GM12878 (cell line): ENCODE measurements around the gene PDE6A. TPM values are rescaled to one million over a fixed set of nuclear protein-coding genes. Genes with fewer than 3 reads are reported as not detected.

Source experiments
- ATF7 ChIP-seq: fragments of 450-650 bp; IDR thresholded peaks from 2 replicates; pipeline ENCODE4 v1.6.1; 2016; ENCODE audit warnings: low read depth, mild to moderate bottlenecking
- BCL11A ChIP-seq: IDR thresholded peaks from 2 replicates; pipeline ENCODE4 v1.6.1; 2011; ENCODE audit warnings: low read depth, low read length
- CBFB ChIP-seq: IDR thresholded peaks from 2 replicates; pipeline ENCODE4 v1.6.1; 2016; ENCODE audit warnings: antibody characterized with exemption, low read depth
- CREB1 ChIP-seq: IDR thresholded peaks from 2 replicates; pipeline ENCODE4 v1.6.1; 2012; ENCODE audit warnings: low read depth, mild to moderate bottlenecking, inconsistent platforms
- NR2C2 ChIP-seq: IDR thresholded peaks from 2 replicates; pipeline ENCODE4 v1.6.1; 2011; ENCODE audit warnings: borderline replicate concordance, low read depth; ENCODE audit not compliant: control insufficient read depth, insufficient read length
- NR2F1 ChIP-seq: fragments of 450-650 bp; conservative IDR thresholded peaks from 2 replicates; pipeline ENCODE4 v1.6.1; 2017; ENCODE audit warnings: mild to moderate bottlenecking
- YBX1 ChIP-seq: fragments of 450-650 bp; IDR thresholded peaks from 2 replicates; pipeline ENCODE4 v1.6.1; 2016; ENCODE audit warnings: antibody characterized with exemption
- YY1 ChIP-seq: IDR thresholded peaks from 2 replicates; pipeline ENCODE4 v1.6.1; 2011; ENCODE audit warnings: low read depth, mild to moderate bottlenecking, low read length
- polyA plus RNA-seq, 11 experiments: library from polyadenylated mRNA; depleted of rRNA in 4 of 11; unstranded in 6 of 11; stranded (reverse) in 5 of 11; fragments of >200 nt; fragmentation: Nextera tagmentation in 4 of 11; fragmentation: Illumina TruSeq in 1 of 11; extraction: Ambion mirVana in 4 of 11; extraction: Trizol in 1 of 11; gene quantifications; 1 replicate in 1 of 11; 2 replicates in 10 of 11; pipeline versions ENCODE4 v1.2.1 to v1.2.3, GENCODE V29; 2011 to 2016; ENCODE audit warnings: inconsistent platforms in 2 of 11, missing spikeins in 2 of 11, low read depth in 1 of 11
- total RNA-seq, 4 experiments: library from RNA; depleted of rRNA in 3 of 4; stranded (reverse); fragments of >200 nt in 3 of 4; fragmentation: Illumina TruSeq in 1 of 4; extraction: Trizol in 1 of 4; gene quantifications; 2 replicates each; pipeline versions ENCODE4 v1.2.1 to v1.2.3, GENCODE V29; 2013 to 2021
- TF ChIP-seq, protein P1 (sequence below): fragments of 450-650 bp; formaldehyde crosslinking; IDR thresholded peaks from 2 replicates; pipeline ENCODE4 v1.4.0; 2022; ENCODE audit warnings: mild to moderate bottlenecking, moderate library complexity
- TF ChIP-seq, protein P2 (sequence below): fragments of 450-650 bp; IDR thresholded peaks from 2 replicates; pipeline ENCODE4 v1.6.1; 2017; ENCODE audit warnings: mild to moderate bottlenecking
- TF ChIP-seq, protein P3 (sequence below): fragments of 150-350 bp; IDR thresholded peaks from 2 replicates; pipeline ENCODE4 v1.6.1; 2014; ENCODE audit warnings: mild to moderate bottlenecking, low read depth, low read length
- TF ChIP-seq, protein P4 (sequence below): fragments of 450-650 bp; IDR thresholded peaks from 2 replicates; pipeline ENCODE4 v1.6.1; 2018; ENCODE audit warnings: mild to moderate bottlenecking, low read depth, moderate library complexity; ENCODE audit not compliant: partially characterized antibody

Gene PDE6A
- total and polyA plus RNA-seq, 10 of the 15 experiments (the other 5 are each of a cell fraction or from before 2014, with no cell fraction given) = 0.05 to 0.26 TPM; not detected in 8

DNA sequence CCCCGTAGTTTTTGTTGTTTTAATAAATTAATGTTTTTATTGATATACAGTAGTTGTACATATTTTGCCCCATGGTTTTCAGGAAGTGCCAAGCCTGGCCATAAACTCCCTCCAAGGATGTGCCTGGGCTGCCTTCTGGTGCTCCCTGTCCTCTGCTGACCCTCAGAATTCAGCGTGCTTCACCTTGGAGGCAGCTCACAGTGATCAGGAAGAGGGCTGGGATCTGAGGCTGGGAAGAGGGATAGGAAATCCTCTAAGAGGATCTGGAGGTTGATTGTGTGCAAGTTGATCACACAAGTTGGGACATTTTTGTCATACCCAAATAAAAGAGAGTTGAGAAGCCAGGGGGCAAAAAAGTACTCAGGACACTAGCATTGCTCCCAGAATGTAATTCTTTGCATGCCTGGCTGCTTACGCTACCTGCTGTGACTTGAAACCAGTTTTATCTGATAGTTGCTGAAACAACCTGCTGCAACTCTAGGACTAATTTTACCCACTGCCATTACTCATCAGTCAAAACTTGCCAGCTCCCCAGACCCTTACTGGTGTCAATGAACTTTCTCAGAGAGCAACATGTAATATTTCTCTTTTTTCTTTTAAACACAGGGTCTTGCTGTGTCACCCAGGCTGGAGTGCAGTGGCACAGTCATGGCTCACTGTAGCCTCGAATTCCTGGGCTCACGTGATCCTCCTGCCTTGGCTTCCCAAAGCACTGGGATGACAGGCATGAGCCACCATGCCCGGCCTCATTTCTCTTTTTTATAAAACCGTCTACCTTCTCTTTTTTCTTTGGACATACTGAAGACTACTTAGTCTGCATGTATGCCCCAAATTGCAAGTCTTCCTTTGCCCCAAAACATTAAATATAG, 29.0 kb downstream of the PDE6A start (continued):
- TF ChIP-seq, protein P1, sequence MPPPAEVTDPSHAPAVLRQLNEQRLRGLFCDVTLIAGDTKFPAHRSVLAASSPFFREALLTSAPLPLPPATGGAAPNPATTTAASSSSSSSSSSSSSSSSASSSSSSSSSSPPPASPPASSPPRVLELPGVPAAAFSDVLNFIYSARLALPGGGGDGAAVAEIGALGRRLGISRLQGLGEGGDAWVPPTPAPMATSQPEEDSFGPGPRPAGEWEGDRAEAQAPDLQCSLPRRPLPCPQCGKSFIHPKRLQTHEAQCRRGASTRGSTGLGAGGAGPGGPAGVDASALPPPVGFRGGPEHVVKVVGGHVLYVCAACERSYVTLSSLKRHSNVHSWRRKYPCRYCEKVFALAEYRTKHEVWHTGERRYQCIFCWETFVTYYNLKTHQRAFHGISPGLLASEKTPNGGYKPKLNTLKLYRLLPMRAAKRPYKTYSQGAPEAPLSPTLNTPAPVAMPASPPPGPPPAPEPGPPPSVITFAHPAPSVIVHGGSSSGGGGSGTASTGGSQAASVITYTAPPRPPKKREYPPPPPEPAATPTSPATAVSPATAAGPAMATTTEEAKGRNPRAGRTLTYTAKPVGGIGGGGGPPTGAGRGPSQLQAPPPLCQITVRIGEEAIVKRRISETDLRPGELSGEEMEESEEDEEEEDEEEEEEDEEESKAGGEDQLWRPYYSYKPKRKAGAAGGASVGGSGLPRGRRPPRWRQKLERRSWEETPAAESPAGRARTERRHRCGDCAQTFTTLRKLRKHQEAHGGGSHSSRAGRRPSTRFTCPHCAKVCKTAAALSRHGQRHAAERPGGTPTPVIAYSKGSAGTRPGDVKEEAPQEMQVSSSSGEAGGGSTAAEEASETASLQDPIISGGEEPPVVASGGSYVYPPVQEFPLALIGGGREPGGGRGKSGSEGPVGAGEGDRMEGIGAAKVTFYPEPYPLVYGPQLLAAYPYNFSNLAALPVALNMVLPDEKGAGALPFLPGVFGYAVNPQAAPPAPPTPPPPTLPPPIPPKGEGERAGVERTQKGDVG = no peak
- TF ChIP-seq, protein P2, sequence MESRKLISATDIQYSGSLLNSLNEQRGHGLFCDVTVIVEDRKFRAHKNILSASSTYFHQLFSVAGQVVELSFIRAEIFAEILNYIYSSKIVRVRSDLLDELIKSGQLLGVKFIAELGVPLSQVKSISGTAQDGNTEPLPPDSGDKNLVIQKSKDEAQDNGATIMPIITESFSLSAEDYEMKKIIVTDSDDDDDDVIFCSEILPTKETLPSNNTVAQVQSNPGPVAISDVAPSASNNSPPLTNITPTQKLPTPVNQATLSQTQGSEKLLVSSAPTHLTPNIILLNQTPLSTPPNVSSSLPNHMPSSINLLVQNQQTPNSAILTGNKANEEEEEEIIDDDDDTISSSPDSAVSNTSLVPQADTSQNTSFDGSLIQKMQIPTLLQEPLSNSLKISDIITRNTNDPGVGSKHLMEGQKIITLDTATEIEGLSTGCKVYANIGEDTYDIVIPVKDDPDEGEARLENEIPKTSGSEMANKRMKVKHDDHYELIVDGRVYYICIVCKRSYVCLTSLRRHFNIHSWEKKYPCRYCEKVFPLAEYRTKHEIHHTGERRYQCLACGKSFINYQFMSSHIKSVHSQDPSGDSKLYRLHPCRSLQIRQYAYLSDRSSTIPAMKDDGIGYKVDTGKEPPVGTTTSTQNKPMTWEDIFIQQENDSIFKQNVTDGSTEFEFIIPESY = no peak
- TF ChIP-seq, protein P3, sequence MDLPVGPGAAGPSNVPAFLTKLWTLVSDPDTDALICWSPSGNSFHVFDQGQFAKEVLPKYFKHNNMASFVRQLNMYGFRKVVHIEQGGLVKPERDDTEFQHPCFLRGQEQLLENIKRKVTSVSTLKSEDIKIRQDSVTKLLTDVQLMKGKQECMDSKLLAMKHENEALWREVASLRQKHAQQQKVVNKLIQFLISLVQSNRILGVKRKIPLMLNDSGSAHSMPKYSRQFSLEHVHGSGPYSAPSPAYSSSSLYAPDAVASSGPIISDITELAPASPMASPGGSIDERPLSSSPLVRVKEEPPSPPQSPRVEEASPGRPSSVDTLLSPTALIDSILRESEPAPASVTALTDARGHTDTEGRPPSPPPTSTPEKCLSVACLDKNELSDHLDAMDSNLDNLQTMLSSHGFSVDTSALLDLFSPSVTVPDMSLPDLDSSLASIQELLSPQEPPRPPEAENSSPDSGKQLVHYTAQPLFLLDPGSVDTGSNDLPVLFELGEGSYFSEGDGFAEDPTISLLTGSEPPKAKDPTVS = no peak
- TF ChIP-seq BCL11A (no peak), NR2F1 (no peak), ATF7 (no peak), NR2C2 (no peak), CBFB (no peak), YY1 (no peak), YBX1 (no peak), CREB1 (no peak)
- TF ChIP-seq, protein P4, sequence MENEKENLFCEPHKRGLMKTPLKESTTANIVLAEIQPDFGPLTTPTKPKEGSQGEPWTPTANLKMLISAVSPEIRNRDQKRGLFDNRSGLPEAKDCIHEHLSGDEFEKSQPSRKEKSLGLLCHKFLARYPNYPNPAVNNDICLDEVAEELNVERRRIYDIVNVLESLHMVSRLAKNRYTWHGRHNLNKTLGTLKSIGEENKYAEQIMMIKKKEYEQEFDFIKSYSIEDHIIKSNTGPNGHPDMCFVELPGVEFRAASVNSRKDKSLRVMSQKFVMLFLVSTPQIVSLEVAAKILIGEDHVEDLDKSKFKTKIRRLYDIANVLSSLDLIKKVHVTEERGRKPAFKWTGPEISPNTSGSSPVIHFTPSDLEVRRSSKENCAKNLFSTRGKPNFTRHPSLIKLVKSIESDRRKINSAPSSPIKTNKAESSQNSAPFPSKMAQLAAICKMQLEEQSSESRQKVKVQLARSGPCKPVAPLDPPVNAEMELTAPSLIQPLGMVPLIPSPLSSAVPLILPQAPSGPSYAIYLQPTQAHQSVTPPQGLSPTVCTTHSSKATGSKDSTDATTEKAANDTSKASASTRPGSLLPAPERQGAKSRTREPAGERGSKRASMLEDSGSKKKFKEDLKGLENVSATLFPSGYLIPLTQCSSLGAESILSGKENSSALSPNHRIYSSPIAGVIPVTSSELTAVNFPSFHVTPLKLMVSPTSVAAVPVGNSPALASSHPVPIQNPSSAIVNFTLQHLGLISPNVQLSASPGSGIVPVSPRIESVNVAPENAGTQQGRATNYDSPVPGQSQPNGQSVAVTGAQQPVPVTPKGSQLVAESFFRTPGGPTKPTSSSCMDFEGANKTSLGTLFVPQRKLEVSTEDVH = no peak
